ENCODE measurements around the gene AGAP3.

The AGAP3 gene

GRCh38 chr7:151075662-151075971, 10.7 kb upstream of the AGAP3 start:
- DNase-seq (ENCODE audit: low spot score): no peak
- H3K4me3 ChIP-seq: no peak overlapping the region
- TF ChIP-seq CTCF (IDR thresholded peaks at IDR 0.05): no peak
- H3K27ac ChIP-seq: no peak overlapping the region

GRCh38 chr7:151075978-151076426, 10.3 kb upstream of the AGAP3 start:
- no peak for DNase-seq (ENCODE audit: low spot score)
- TF ChIP-seq CTCF (IDR thresholded peaks at IDR 0.05): no peak
- Histone ChIP-seq H3K27ac (no peak overlapping the region), H3K4me3 (no peak overlapping the region)

GRCh38 chr7:151076863-151077704, 9.2 kb upstream of the AGAP3 start:
- no peak for DNase-seq (ENCODE audit: low spot score)
- H3K4me3 ChIP-seq: no peak overlapping the region
- TF ChIP-seq CTCF (IDR thresholded peaks at IDR 0.05): no peak
- no peak overlapping the region for H3K27ac ChIP-seq

- Histone ChIP-seq H3K27ac (peak overlapping the region in 1 of 2 donors; percentile 0), H3K4me3 (no peak overlapping the region)
- TF ChIP-seq CTCF (IDR thresholded peaks at IDR 0.05): no peak
- no peak for DNase-seq (ENCODE audit: low spot score)
Measured at GRCh38 chr7:151077705-151078232, 8.5 kb upstream of the AGAP3 start.

GRCh38 chr7:151078233-151079040, 7.8 kb upstream of the AGAP3 start:
- Histone ChIP-seq H3K4me3 (no peak overlapping the region), H3K27ac (peak overlapping the region in 1 of 2 donors; percentile 0)
- no peak for TF ChIP-seq CTCF (IDR thresholded peaks at IDR 0.05)
- DNase-seq (ENCODE audit: low spot score): no peak

GRCh38 chr7:151079199-151079910, 6.9 kb upstream of the AGAP3 start:
- Histone ChIP-seq H3K4me3 (peak overlapping the region; percentile 99), H3K27ac (peak overlapping the region; percentile 96 to 99)
- TF ChIP-seq CTCF (IDR thresholded peaks at IDR 0.05): no peak
- DNase-seq (ENCODE audit: low spot score): no peak

Measured in coronary artery (tissue), 2 donors.